Lower leg skin (tissue), 3 donors: ENCODE measurements around the gene PEX10.
"Not testable (repeated sequence)": the region's sequence is repeated elsewhere in the genome, so short reads cannot be mapped to it uniquely, and the experiment has no call there.

ENCODE experiments used
- POLR2A ChIP-seq, 2 donors: fragments of 450-650 bp; IDR thresholded peaks; one replicate each; pipeline ENCODE4 v1.6.1; 2016 to 2017; ENCODE audit warnings: antibody characterized with exemption in 2 of 2, mild to moderate bottlenecking in 1 of 2, moderate library complexity in 1 of 2
- TF ChIP-seq, protein P1 (sequence below), 3 donors: fragments of 450-650 bp; IDR thresholded peaks; one replicate each; pipeline ENCODE4 v1.5.1; 2016; ENCODE audit warnings: antibody characterized with exemption in 3 of 3, mild to moderate bottlenecking in 3 of 3, moderate library complexity in 2 of 3

DNA sequence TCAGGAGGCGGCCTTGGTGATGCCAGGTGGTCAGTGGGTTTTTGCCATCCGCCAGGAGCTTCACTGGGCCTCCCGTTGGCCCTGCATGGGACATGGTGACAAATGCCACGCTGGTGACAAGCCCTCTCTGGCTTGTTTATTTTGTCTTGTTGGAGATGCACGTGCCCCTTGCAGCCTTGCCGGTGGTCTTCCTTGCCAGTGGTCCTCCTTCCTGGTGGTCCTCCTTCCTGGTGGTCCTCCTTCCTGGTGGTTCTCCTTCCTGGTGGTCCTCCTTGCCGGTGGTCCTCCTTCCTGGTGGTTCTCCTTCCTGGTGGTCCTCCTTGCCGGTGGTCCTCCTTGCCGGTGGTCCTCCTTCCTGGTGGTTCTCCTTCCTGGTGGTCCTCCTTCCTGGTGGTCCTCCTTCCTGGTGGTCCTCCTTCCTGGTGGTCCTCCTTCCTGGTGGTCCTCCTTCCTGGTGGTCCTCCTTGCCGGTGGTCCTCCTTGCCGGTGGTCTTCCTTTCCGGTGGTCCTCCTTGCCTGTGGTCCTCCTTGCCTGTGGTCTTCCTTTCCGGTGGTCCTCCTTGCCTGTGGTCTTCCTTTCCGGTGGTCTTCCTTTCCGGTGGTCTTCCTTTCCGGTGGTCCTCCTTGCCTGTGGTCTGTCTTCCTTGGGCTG, 46.9 kb upstream of the PEX10 start:
- TF ChIP-seq, protein P1, sequence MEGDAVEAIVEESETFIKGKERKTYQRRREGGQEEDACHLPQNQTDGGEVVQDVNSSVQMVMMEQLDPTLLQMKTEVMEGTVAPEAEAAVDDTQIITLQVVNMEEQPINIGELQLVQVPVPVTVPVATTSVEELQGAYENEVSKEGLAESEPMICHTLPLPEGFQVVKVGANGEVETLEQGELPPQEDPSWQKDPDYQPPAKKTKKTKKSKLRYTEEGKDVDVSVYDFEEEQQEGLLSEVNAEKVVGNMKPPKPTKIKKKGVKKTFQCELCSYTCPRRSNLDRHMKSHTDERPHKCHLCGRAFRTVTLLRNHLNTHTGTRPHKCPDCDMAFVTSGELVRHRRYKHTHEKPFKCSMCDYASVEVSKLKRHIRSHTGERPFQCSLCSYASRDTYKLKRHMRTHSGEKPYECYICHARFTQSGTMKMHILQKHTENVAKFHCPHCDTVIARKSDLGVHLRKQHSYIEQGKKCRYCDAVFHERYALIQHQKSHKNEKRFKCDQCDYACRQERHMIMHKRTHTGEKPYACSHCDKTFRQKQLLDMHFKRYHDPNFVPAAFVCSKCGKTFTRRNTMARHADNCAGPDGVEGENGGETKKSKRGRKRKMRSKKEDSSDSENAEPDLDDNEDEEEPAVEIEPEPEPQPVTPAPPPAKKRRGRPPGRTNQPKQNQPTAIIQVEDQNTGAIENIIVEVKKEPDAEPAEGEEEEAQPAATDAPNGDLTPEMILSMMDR (IDR thresholded peaks at IDR 0.05), result not testable (repeated sequence)
- not testable (repeated sequence) for TF ChIP-seq POLR2A (IDR thresholded peaks at IDR 0.05)
